HepG2 (cell line): ENCODE results near the gene RPP21. TPM values are rescaled to one million over a fixed set of nuclear protein-coding genes. Genes with fewer than 3 reads are reported as not detected.

Experiments
- SYNCRIP ChIP-seq: fragments of 200-400 bp; formaldehyde crosslinking; IDR thresholded peaks from 2 replicates; pipeline ENCODE4 v1.6.1; 2018; ENCODE audit warnings: mild to moderate bottlenecking, low read depth, low read length; ENCODE audit not compliant: insufficient read depth
- ZBTB40 ChIP-seq, 2 experiments: fragments of 450-650 bp in 1 of 2; sonication (generic) in 1 of 2; formaldehyde crosslinking in 1 of 2; IDR thresholded peaks; 2 replicates each; pipeline versions ENCODE4 v1.6.1 to v1.8.0; 2016 to 2022; ENCODE audit warnings: antibody characterized with exemption in 1 of 2, mild to moderate bottlenecking in 1 of 2, missing genetic modification reagents in 1 of 2
- ZNF75D ChIP-seq: sonication (generic); formaldehyde crosslinking; IDR thresholded peaks from 2 replicates; pipeline ENCODE4 v1.8.1; 2023; ENCODE audit warnings: missing genetic modification reagents, mild to moderate bottlenecking, borderline replicate concordance
- polyA plus RNA-seq, 8 experiments: library from polyadenylated mRNA; depleted of rRNA in 3 of 8; stranded (reverse) in 7 of 8; unstranded in 1 of 8; fragments of >200 nt; fragmentation: Illumina TruSeq in 4 of 8; extraction: Trizol in 4 of 8; gene quantifications; 2 replicates each; pipeline versions ENCODE4 v1.2.1 to v1.2.3, GENCODE V29; 2011 to 2016; ENCODE audit warnings: low read depth in 4 of 8, missing spikeins in 1 of 8, mixed read lengths in 1 of 8; ENCODE audit not compliant: insufficient read depth in 1 of 8
- total RNA-seq, 5 experiments: library from RNA; depleted of rRNA; stranded (reverse); fragments of >200 nt; fragmentation: Illumina TruSeq; extraction: Trizol; gene quantifications; 2 replicates each; pipeline ENCODE4 v1.2.3, GENCODE V29; 2016; ENCODE audit warnings: low read depth in 1 of 5

The RPP21 gene
- total and polyA plus RNA-seq, 2 of the 13 experiments (the other 11 are each of a cell fraction or from before 2014, with no cell fraction given), result 53.1 to 72.3 TPM

- TF ChIP-seq ZBTB40 (IDR thresholded peaks at IDR 0.05) (no peak), ZBTB40 (CRISPR knock-in tag; IDR thresholded peaks at IDR 0.05) (peak; percentile 92), SYNCRIP (no peak), ZNF75D (CRISPR knock-in tag) (peak; percentile 88; the same call in 1 of the 2 replicates)
Measured at GRCh38 chr6:30344868-30345671, at the start of gene RPP21 (continued).
